OCI-LY1 (cell line): ENCODE measurements around the gene TRIM2.
"Not testable (repeated sequence)": the region's sequence is repeated elsewhere in the genome, so short reads cannot be mapped to it uniquely, and the experiment has no call there.

ENCODE experiments used
- H2AFZ ChIP-seq: fragments of 200-600 bp; sonication (generic), shearing (Covaris generic); 2 replicates; pipeline ENCODE4 v1.6.0; 2014; ENCODE audit warnings: antibody characterized with exemption, mild to moderate bottlenecking, low read length
- H3F3A ChIP-seq: fragments of 200-600 bp; sonication (generic), shearing (Covaris generic); 2 replicates; pipeline ENCODE4 v1.6.0; 2014; ENCODE audit warnings: mild to moderate bottlenecking, antibody characterized with exemption, low read length, moderate library complexity; ENCODE audit not compliant: insufficient read depth
- H3K27ac ChIP-seq: fragments of 200-600 bp; sonication (generic); 2 replicates; pipeline ENCODE4 v1.5.1; 2014; ENCODE audit warnings: low read length, mixed run types, mild to moderate bottlenecking, low read depth; ENCODE audit not compliant: poor library complexity, severe bottlenecking
- H3K27me3 ChIP-seq: fragments of 200-600 bp; sonication (generic); 2 replicates; pipeline ENCODE4 v1.6.0; 2014; ENCODE audit warnings: antibody characterized with exemption, mild to moderate bottlenecking, low read length, moderate library complexity; ENCODE audit not compliant: insufficient read depth
- H3K36me3 ChIP-seq: fragments of 200-600 bp; sonication (generic); 2 replicates; pipeline ENCODE4 v1.6.1; 2014; ENCODE audit warnings: mild to moderate bottlenecking, antibody characterized with exemption, low read length, moderate library complexity, mixed read lengths; ENCODE audit not compliant: insufficient read depth
- H3K4me1 ChIP-seq: fragments of 200-600 bp; sonication (generic); 2 replicates; pipeline ENCODE4 v1.5.1; 2014; ENCODE audit warnings: mild to moderate bottlenecking, low read length, moderate library complexity; ENCODE audit not compliant: insufficient read depth, severe bottlenecking
- H3K4me2 ChIP-seq: fragments of 200-600 bp; sonication (generic), shearing (Covaris generic); 2 replicates; pipeline ENCODE4 v1.6.1; 2014; ENCODE audit warnings: low read length
- H3K4me3 ChIP-seq: fragments of 200-600 bp; sonication (generic); 2 replicates; pipeline ENCODE4 v1.5.1; 2014; ENCODE audit warnings: low read length, low read depth, mild to moderate bottlenecking, mixed read lengths; ENCODE audit not compliant: poor library complexity, severe bottlenecking
- H3K79me2 ChIP-seq: fragments of 200-600 bp; shearing (Covaris generic); 2 replicates; pipeline ENCODE4 v1.6.1; 2016; ENCODE audit warnings: mixed run types, low read length, mixed read lengths; ENCODE audit not compliant: insufficient read depth
- H3K9ac ChIP-seq: fragments of 200-600 bp; sonication (generic), shearing (Covaris generic); 2 replicates; pipeline ENCODE4 v1.6.1; 2014; ENCODE audit warnings: mild to moderate bottlenecking, low read length, mixed read lengths
- H3K9me2 ChIP-seq: fragments of 200-600 bp; sonication (generic), shearing (Covaris generic); 2 replicates; pipeline ENCODE4 v1.6.1; 2014; ENCODE audit warnings: low read depth, mild to moderate bottlenecking, low read length, mixed read lengths
- H3K9me3 ChIP-seq: fragments of 200-600 bp; shearing (Covaris generic); 2 replicates; pipeline ENCODE4 v1.6.1; 2014; ENCODE audit warnings: low read length, mixed read lengths
- H4K20me1 ChIP-seq: fragments of 200-600 bp; sonication (generic), shearing (Covaris generic); 2 replicates; pipeline ENCODE4 v1.6.0; 2016; ENCODE audit warnings: mild to moderate bottlenecking, low read length; ENCODE audit not compliant: insufficient read depth
- CTCF ChIP-seq: fragments of 200-600 bp; sonication (generic), shearing (Covaris generic); IDR thresholded peaks from 2 replicates; pipeline ENCODE4 v1.5.1; 2017; ENCODE audit warnings: mild to moderate bottlenecking, antibody characterized with exemption, low read length, moderate library complexity, mixed read lengths
- EZH2 ChIP-seq: fragments of 200-600 bp; sonication (generic), shearing (Covaris generic); IDR thresholded peaks from 2 replicates; pipeline ENCODE4 v1.8.0; 2017; ENCODE audit warnings: borderline replicate concordance, mixed run types, mild to moderate bottlenecking, antibody characterized with exemption, low read length, moderate library complexity, mixed read lengths

TRIM2 gene

GRCh38 chr4:153160821-153161220, 43.4 kb upstream of the TRIM2 start:
- no peak overlapping the region for H2AFZ ChIP-seq
- no peaks in the 10 kb centered on the region for H4K20me1 ChIP-seq
- peaks cover 4% of the 10 kb centered on the region; the same call in 1 of the 2 replicates for H3K27me3 ChIP-seq
- H3F3A ChIP-seq = no peaks in the 10 kb centered on the region
- H3K4me1 ChIP-seq = no peaks in the 10 kb centered on the region
- no peak overlapping the region for H3K4me2 ChIP-seq
- no peaks in the 10 kb centered on the region for H3K36me3 ChIP-seq
- TF ChIP-seq EZH2 = no peak
- TF ChIP-seq CTCF = no peak
- H3K79me2 ChIP-seq = no peaks in the 10 kb centered on the region
- no peaks in the 10 kb centered on the region for H3K9me3 ChIP-seq
- no peak overlapping the region for H3K27ac ChIP-seq
- no peak overlapping the region for H3K4me3 ChIP-seq
- H3K9ac ChIP-seq = no peak overlapping the region
- no peaks in the 10 kb centered on the region for H3K9me2 ChIP-seq

GRCh38 chr4:153161226-153161963, 42.8 kb upstream of the TRIM2 start:
- Histone ChIP-seq H3K4me3 (no peak overlapping the region), H3K79me2 (no peaks in the 10 kb centered on the region), H3K27me3 (peaks cover 4% of the 10 kb centered on the region; the same call in 1 of the 2 replicates), H4K20me1 (no peaks in the 10 kb centered on the region), H3K9me2 (no peaks in the 10 kb centered on the region), H3K9me3 (no peaks in the 10 kb centered on the region), H3K27ac (no peak overlapping the region), H3K36me3 (no peaks in the 10 kb centered on the region), H3K9ac (no peak overlapping the region), H3K4me1 (no peaks in the 10 kb centered on the region), H3F3A (no peaks in the 10 kb centered on the region), H2AFZ (no peak overlapping the region), H3K4me2 (no peak overlapping the region)
- TF ChIP-seq EZH2 = no peak
- TF ChIP-seq CTCF = no peak

DNA sequence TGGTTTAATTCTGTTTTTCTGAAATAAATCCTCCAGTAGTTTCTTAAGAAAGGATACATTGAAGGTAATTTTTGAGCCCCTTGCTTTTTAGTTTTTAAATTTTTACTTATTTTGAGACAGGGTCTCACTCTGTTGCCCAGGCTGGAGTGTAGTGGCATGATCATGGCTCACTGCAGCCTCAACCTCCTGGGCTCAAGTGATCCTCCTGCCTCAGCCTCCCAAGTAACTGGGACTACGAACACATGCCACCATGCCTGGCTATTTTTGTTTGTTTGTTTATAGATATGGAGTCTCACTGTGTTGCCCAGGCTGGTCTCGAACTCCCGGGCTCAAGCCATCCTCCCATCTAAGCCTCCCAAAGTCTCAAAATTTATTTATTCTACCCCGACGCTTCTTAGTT, 39.0 kb upstream of the TRIM2 start:
- not testable (repeated sequence) for H3K9me3 ChIP-seq, H3K27me3 ChIP-seq, H3K36me3 ChIP-seq, H2AFZ ChIP-seq, H3K4me2 ChIP-seq, H3K4me3 ChIP-seq, H3K79me2 ChIP-seq, H3K9me2 ChIP-seq, H3F3A ChIP-seq, H4K20me1 ChIP-seq, H3K27ac ChIP-seq, H3K4me1 ChIP-seq, H3K9ac ChIP-seq
